ENCODE results near the gene ARHGEF28. TPM values are rescaled to one million over a fixed set of nuclear protein-coding genes. Genes with fewer than 3 reads are reported as not detected.

Gene ARHGEF28
- total RNA-seq, 1 experiment from 2014 or later = 32.2 TPM

DNA sequence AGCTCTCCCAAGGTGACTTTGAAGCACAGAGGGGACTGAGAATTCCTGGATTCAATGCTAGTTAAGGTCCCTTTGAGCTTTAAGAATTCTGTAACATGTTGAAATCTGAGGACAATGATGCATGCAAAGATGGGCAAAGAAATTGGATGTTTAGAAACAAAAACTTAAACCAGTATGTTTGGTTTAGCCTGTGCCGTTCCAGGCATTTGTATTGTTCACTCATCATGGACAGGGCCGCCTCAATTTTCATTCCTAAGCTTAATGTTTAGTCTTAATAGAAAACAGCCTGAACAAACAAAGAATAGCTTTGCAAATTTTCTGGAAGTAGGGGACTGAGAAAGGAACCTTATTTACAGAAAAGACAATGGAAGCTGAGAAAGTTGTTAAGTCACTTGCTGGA lies 267.8 kb downstream of the ARHGEF28 start:
- no peak for DNase-seq (ENCODE audit: extremely low read depth, low read depth)

GRCh38 chr5:73894860-73895259 lies 268.9 kb downstream of the ARHGEF28 start:
- no peak for DNase-seq (ENCODE audit: extremely low read depth, low read depth)

- DNase-seq (ENCODE audit: extremely low read depth, low read depth) = no peak
Measured at GRCh38 chr5:73895471-73895870, 269.5 kb downstream of the ARHGEF28 start.

DNA sequence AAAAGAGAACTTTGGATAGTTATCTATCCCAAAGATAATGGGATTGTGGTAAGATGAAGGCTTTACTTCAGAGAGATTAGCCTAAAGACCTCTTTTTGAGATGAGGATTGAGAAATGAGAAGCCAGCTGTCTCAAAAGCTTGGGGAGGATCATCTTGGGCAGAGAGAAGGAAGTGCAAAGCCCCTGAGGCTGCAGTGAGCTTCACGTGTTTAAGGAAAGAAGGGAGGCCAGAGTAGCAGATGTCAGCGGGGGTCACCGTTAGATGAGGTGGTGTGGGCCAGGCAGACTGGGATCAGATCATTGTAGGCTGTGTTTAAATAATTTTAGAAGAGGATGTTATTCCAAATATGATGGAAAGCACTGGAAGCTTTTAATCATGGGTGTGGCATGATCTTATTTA lies 270.1 kb downstream of the ARHGEF28 start:
- no peak for DNase-seq (ENCODE audit: extremely low read depth, low read depth)

- no peak for DNase-seq (ENCODE audit: extremely low read depth, low read depth)
Measured at GRCh38 chr5:73896668-73897067, 270.7 kb downstream of the ARHGEF28 start.

DNA sequence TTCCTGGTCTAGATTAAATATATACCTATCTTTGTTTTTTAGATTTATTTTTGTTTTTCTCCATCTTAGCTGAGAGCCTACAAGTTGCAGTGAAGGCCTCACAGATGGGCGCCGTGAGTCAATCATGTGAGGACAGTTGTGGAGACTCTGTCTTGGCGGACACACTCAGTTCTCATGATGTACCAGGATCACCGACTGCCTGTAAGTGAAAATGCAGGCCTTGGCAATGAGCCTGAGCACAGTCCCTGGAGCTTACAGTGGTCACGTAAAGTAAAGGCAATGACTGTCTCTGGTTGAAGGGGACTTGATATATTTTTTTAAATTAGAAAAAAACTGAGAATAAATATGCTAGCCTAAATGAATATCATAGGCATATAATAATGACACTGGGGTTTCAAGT lies 271.9 kb downstream of the ARHGEF28 start:
- DNase-seq (ENCODE audit: extremely low read depth, low read depth) = no peak

DNA sequence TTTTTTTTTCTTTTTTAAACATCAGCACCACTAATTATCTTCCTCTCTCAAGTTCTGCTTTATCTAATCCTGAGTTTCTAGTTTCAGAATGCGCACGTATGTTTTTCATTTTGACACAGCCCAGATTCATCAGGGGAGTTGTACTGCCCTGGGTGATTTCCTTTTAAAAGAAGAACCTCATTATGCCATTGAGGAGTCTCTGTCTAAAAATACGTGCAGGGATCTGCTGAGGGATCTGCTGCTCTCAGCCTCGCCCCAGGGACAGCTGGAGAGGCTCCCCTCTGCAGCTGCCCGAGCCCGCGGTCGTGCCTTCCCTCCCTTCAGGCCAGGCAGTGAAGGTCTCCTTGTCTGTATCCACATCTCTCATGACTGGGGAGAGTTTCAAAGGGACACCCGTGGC lies 273.1 kb downstream of the ARHGEF28 start:
- DNase-seq (ENCODE audit: extremely low read depth, low read depth) = no peak

DNA sequence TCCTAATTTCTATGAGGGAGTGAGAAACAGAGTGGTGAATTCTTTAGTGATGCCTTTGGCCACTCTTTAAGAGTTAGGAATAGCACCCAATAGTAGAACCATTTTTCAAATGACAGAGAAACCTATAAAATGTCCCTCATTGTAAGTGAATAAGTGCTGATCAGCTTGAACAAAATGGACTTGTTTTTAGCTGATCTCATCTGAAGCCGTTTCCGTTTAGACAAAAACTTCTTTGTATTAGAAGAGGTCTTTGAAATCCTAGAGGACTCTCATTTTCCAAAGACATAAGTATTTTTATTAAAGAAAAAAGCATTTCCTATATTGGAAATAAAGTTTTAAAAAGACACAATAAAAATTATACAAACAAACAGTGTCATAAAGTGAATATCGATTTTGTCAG lies 273.9 kb downstream of the ARHGEF28 start:
- DNase-seq (ENCODE audit: extremely low read depth, low read depth) = no peak

DNA sequence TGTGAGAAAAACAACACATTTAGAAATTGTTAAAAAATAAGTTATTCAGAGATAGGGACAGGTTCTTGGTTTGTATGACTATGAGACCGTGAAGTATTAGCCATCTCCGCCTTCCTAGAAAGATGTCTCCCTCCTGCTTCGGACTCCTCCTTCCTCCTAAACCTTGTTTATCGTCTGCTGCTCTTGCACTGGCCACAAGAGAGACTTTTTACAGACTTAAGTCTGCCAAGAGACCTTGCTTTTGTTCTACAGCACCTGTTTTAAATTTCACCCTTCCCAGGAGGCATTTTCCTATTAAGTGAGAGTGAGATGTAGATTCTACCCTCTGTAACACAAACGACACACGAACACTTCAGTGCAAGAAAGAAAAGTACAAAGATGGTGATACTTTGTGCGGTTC lies 274.6 kb downstream of the ARHGEF28 start:
- DNase-seq (ENCODE audit: extremely low read depth, low read depth) = no peak

DNA sequence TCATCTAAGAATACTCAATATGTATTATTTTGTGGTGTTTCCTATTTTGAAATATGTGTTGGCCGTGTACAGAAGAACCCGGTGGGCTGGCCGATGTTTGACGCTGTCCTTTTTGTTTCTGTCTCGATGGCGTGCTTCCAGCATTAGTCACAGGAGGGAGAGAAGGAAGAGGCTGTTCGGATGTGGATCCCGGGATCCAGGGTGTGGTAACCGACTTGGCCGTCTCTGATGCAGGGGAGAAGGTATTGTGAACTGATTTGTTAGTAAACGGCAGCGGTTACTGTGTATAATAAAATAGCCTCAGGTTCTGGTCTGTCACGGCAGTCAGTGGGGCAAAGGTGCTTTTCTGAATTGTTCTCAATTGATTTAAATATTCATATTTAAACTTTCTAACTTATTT lies 275.0 kb downstream of the ARHGEF28 start:
- DNase-seq (ENCODE audit: extremely low read depth, low read depth) = peak; percentile 54

DNA sequence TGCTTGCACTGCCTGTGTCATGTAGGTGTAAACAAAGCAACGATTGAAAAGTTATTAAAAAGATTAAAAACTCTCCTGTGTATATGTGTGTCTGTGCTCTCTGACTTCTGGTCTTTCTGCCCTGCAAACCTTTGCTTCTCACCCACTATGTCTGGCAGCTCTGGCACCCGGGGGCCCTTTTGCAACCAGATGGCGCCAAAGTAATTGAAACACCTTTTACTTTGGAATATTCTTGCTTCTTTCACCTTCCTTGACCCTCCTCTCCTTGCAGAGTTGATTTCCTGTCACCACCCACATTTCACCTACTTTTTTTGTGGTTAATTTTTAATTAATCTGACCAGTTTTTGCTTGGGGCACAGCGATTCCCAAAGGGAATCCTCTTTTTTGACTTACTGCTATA lies 275.5 kb downstream of the ARHGEF28 start:
- peak; percentile 9 for DNase-seq (ENCODE audit: extremely low read depth, low read depth)

GRCh38 chr5:73902327-73903051 lies 276.5 kb downstream of the ARHGEF28 start:
- DNase-seq (ENCODE audit: extremely low read depth, low read depth) = peak; percentile 57

DNA sequence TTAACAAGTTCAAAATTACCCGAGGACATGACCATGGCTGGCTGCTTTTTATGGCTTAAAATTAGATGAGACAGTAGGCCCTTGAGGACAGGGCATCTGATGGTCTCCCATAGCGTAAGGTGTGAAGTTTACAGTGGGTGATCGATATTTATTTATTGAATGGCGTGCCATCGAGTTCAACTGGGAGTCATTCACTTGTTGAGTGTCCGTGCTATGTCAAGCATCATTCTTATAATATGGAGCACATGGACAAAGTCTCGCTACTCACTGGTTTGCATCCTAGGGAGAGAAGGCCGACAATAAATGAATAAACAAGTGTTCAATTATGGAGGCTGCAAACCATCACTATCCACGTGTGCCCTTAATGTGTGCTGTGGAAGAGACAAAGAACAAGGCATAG lies 277.2 kb downstream of the ARHGEF28 start:
- no peak for DNase-seq (ENCODE audit: extremely low read depth, low read depth)

DNA sequence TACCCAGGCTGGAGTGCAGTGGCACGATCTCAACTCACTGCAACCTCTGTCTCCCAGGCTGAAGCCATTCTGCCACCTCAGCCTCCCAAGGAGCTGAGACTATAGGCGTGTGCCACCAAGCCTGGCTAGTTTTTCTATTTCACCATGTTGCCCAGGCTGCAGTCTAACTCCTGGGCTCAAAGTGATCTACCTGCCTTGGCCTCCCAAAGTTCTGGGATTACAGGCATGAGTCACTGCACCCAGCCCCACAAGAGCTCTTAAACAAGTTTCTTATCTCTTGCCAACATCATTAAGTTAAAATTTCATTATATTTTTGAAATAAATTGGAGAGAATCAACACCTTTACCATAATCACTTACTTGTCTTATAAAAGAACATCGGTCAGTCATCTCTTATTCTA lies 280.3 kb downstream of the ARHGEF28 start:
- no peak for DNase-seq (ENCODE audit: extremely low read depth, low read depth)

DNA sequence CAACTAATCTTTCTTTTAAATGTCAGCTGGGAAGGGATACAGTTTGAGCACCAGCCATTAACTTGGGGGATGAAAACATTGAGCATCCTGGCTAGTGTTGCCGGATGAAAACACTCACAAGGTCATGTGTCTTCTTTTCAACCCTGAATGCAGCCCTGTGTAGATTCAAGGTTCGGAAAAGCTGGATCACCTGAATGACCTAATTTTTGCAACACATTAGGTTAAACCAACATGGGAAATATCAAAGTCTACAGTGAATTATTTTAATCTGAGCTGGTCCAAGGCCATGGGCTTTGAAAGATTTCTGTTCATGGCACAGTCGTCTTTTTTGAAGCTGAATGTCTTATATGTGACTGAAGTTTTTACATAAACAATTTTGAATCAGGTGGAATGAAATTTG lies 281.2 kb downstream of the ARHGEF28 start:
- DNase-seq (ENCODE audit: extremely low read depth, low read depth) = no peak

GRCh38 chr5:73908395-73908794 lies 282.4 kb downstream of the ARHGEF28 start:
- no peak for DNase-seq (ENCODE audit: extremely low read depth, low read depth)

DNA sequence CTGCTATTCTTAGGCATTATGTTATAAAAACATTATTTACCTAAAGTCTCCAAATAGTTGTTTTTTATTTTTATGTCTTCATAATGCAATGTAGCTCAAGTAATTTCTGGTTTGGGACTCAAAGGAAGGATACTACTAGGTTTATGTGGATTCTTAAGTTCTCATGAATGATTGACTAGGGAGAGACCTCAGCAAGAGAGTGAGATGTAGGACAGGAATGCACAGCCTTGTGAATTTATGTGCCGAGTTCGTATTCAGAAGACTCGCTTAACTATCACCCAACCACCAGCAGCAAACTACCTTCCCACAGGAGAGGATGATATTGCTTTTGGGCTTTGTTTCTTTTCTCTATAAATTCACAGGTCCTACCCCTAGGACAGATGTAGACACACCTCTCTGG lies 282.9 kb downstream of the ARHGEF28 start:
- no peak for DNase-seq (ENCODE audit: extremely low read depth, low read depth)

- no peak for DNase-seq (ENCODE audit: extremely low read depth, low read depth)
Measured at GRCh38 chr5:73909474-73909873, 283.5 kb downstream of the ARHGEF28 start.

- DNase-seq (ENCODE audit: extremely low read depth, low read depth) = no peak
Measured at GRCh38 chr5:73911761-73912393, 285.9 kb downstream of the ARHGEF28 start.

DNA sequence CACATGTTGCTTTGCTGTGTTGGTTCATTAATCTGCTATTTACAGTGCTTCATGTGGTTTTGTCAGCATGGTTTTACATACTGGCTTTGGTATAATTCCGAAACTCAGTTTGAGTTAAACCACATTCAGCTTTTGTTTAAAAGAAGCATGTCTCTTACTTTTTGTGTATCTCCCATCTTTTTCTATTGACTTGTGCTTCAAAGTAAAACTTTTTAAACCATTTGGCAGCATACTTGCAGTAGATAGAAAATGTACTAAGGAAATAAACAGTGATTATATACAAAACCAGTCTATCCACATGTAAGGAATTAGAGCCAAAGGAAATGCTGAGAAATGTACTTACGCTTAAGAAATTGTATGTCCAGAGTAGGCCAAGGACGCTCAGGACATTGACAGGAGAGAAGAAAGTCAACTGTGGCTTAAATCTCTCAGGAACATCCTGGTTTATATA lies 286.9 kb downstream of the ARHGEF28 start:
- no peak for DNase-seq (ENCODE audit: extremely low read depth, low read depth)

DNA sequence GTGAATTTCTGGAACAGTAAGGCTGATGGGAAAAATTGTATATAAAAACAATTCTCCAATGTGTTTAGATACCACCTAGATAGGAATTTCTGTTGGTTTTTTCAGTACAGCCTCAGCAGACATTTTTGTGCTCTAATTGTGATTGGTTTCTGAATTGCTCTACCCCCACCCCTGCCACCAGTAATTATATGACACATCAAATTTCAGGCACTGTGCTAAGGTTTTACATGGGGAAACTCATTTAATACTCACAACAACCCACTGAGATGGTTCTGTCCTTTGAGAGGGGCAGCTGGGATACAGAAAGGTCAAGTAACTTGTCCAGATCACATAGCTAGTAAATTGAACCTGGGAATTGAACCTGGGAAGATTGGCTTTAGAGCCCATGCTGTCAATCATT lies 288.0 kb downstream of the ARHGEF28 start:
- DNase-seq (ENCODE audit: extremely low read depth, low read depth) = no peak

DNA sequence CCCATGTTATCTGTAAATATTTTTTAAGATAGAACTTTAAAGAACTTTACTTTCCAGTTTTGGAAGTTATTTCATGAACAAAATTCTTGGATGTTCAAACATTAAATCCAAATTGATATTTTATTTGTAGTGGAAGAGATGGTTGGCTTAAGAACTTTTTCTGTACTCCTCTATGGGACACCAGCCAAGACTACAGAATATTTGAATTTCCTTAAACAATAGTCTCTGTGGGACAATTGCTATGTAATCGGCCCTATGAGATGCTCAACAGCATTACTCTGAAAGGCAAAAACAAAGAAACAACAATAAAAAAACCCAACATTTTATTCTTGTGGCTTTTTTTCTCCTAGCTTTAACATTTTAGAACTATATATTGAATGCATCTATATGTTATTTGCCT lies 289.3 kb downstream of the ARHGEF28 start:
- DNase-seq (ENCODE audit: extremely low read depth, low read depth) = no peak

- no peak for DNase-seq (ENCODE audit: extremely low read depth, low read depth)
Measured at GRCh38 chr5:73917433-73917832, 291.4 kb downstream of the ARHGEF28 start.
